GM18505 (cell line): Measurements from ENCODE around the gene NXPE1.
"Not testable (repeated sequence)": the region's sequence is repeated elsewhere in the genome, so short reads cannot be mapped to it uniquely, and the experiment has no call there.

Experiments used
- ATAC-seq: cut with Tn5 transposase; IDR thresholded peaks from one replicate; pipeline ENCODE4 v1.9.1; 2021; ENCODE audit not compliant: unreplicated experiment
- POLR2A ChIP-seq: IDR thresholded peaks from 4 replicates; pipeline ENCODE4 v1.6.1; 2011; ENCODE audit warnings: borderline replicate concordance; ENCODE audit not compliant: insufficient read depth, insufficient read length; ENCODE audit errors: extremely low read depth

NXPE1 gene

DNA sequence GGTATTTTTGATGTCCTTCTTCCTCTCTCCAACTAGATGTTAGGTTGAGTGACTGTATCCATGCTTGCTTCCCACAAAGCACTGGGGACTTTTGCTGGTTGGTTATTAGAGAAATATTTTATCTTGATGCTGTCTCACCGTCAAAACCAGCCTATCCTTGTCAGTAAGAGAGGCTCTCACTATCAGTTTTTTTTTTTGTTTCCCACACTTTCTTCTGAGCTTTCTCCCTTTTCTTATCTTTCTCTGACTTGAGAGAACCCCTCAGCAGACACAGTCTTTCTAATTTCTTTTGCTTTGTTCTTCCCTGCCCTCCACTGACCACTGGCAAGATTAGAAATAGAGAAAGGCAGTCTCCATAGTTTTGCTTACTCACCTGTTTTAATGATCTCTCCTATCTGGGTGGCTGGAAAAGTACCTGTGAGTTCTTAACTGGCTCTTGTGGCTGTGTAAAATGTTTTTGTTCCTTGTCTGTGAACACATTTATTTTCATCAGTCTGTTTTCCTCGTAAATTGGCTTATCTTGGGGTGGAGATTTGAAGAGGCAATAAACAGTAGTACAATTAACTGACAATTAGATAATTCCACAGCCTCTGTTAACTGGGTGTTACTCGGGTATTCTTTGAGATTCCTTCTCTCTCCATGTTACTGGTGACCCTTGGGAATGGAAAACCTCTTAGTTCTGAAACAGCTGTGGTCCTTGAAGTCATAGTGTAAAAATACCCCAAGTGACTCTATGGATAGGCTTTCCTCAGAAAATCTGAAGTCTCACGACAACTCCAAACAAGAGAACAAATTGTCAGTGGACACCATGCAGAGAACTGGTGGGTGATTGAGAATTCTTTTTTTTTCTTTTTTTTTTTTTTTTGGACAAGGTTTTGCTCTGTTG lies at the start of gene NXPE1:
Gene NXPE1 (minus strand): TSS at position 457 of the 886 bp plus-strand sequence. CDS start 8,680 bp downstream, outside the sequence.
- no peak for TF ChIP-seq POLR2A
- ATAC-seq, result no peak

- no peak for TF ChIP-seq POLR2A
- ATAC-seq, result no peak
Observed at GRCh38 chr11:114609429-114609828, 49.7 kb upstream of the NXPE1 start.

DNA sequence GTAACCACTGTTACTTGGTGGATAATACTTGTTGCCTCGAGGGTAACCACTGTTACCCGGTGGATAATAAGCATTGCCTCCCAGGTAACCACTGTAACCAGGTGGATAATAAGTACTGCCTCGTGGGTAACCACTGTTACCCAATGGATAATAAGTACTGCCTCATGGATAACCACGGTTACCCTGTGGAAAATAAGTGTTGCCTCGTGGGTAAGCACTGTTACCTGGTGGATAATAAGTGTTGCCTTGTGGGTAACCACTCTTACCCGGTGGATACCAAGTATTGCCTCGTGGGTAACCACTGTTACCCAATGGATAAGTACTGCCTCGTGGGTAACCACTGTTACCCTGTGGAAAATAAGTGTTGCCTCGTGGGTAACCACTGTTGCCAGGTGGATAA lies 48.9 kb upstream of the NXPE1 start:
- not testable (repeated sequence) for ATAC-seq

- no peak for ATAC-seq
- no peak for TF ChIP-seq POLR2A
Observed at GRCh38 chr11:114607753-114608459, 48.2 kb upstream of the NXPE1 start.

DNA sequence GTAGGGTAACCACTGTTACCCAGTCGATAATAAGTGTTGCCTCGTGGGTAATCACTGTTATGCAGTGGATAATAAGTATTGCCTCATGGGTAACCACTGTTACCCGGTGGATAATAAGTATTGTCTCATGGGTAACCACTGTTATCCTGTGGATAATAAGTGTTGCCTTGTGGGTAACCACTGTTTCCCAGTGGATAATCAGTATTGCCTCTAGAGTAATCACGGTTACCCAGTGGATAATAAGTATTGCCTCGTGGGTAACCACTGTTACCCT lies 47.1 kb upstream of the NXPE1 start:
- ATAC-seq, result not testable (repeated sequence)

- no peak for ATAC-seq
- no peak for TF ChIP-seq POLR2A
Observed at GRCh38 chr11:114606003-114606801, 46.5 kb upstream of the NXPE1 start.

- no peak for ATAC-seq
- no peak for TF ChIP-seq POLR2A
Observed at GRCh38 chr11:114605370-114605769, 45.7 kb upstream of the NXPE1 start.

DNA sequence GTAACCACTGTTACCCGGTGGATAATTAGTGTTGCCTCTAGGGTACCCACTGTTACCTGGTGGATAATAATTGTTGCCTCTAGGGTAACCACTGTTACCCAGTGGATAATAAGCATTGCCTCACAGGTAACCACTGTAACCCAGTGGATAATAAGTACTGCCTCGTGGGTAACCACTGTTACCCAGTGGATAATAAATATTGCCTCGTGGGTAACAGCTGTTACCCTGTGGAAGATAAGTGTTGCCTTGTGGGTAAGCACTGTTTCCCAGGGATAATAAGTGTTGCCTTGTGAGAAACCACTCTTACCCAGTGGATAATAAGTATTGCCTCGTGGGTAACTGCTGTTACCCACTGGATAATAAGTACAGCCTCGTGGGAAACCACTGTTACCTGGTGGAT lies 45.2 kb upstream of the NXPE1 start:
- TF ChIP-seq POLR2A, result no peak
- no peak for ATAC-seq

DNA sequence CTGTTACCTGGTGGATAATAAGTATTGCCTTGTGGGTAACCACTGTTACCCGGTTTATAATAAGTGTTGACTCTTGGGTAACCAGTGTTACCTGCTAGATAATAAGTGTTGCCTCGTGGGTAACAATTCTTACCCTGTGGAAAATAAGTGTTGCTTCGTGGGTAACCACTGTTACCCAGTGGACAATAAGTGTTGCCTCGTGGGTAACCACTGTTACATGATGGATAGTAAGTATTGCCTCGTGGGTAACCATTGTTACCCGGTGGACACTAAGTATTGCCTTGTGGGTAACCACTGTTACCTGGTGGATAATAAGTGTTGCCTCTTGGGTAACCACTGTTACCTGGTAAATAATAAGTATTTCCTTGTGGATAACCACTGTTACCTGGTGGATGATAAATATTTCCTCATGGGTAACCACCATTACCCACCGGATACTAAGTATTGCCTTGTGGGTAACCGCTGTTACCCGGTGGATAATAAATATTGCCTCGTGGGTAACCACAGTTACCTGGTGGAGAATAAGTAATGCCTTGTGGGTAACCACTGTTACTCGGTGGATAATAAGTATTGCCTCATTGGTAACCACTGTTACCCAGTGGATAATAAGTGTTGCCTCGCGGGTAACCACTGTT lies 44.6 kb upstream of the NXPE1 start:
- TF ChIP-seq POLR2A, result no peak
- ATAC-seq, result no peak

GRCh38 chr11:114603151-114603550 lies 43.5 kb upstream of the NXPE1 start:
- ATAC-seq, result not testable (repeated sequence)

DNA sequence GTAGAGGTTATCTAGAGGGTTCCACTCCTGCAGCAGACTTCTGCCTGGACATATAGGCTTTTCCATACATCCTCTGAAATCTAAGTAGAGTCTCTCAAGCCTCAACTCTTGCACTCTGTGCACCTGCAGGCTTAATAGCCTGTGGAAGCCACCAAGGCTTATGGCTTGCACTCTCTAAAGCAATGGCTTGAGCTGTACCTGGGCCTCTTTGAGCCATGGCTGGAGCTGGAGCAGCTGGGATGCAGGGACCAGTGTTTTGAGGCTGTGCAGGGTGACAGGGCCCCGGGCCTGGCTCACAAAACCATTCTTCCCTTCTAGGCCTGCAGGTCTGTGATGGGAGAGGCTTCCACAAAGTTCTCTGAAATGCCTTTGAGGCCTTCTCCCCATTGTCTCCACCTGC lies 38.8 kb upstream of the NXPE1 start:
- ATAC-seq, result no peak
- TF ChIP-seq POLR2A, result no peak

GRCh38 chr11:114596175-114596919 lies 36.7 kb upstream of the NXPE1 start:
- TF ChIP-seq POLR2A, result no peak
- ATAC-seq, result no peak

DNA sequence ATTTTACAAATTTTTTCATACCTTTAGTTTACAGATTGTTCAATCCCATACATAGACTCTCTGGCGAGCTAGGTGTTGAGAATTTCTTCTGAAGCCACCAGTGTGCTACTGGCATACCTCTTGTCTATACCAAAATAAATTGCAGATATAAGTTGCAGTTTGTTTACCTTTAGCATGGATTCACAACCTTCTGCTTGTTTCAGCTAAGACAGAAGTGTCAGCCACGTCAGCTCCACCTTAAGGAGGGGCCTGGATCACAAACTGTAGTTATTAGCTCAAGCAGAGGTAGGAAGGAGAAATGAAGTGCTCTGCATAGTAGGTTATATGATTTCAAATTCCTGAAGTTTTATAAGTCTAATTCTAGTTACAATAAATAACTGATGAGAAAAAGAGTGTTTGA lies 35.9 kb upstream of the NXPE1 start, which contains the start of gene NXPE4:
Gene NXPE4 (minus strand): TSS at position 216 of the 400 bp plus-strand sequence. CDS start 1,027 bp downstream, outside the sequence.
- TF ChIP-seq POLR2A, result no peak
- no peak for ATAC-seq
